GM21390 (cell line): ENCODE measurements around the gene CABLES2.
"Not testable (repeated sequence)": the region's sequence is repeated elsewhere in the genome, so short reads cannot be mapped to it uniquely, and the experiment has no call there.

Source experiments
- ATAC-seq: cut with Tn5 transposase; IDR thresholded peaks from one replicate; pipeline ENCODE4 v1.9.1; 2021; ENCODE audit not compliant: unreplicated experiment

The CABLES2 gene

GRCh38 chr20:62437496-62437895 is 30.4 kb upstream of the CABLES2 start:
- ATAC-seq = no peak

GRCh38 chr20:62436692-62437091 is 29.6 kb upstream of the CABLES2 start:
- ATAC-seq = no peak

DNA sequence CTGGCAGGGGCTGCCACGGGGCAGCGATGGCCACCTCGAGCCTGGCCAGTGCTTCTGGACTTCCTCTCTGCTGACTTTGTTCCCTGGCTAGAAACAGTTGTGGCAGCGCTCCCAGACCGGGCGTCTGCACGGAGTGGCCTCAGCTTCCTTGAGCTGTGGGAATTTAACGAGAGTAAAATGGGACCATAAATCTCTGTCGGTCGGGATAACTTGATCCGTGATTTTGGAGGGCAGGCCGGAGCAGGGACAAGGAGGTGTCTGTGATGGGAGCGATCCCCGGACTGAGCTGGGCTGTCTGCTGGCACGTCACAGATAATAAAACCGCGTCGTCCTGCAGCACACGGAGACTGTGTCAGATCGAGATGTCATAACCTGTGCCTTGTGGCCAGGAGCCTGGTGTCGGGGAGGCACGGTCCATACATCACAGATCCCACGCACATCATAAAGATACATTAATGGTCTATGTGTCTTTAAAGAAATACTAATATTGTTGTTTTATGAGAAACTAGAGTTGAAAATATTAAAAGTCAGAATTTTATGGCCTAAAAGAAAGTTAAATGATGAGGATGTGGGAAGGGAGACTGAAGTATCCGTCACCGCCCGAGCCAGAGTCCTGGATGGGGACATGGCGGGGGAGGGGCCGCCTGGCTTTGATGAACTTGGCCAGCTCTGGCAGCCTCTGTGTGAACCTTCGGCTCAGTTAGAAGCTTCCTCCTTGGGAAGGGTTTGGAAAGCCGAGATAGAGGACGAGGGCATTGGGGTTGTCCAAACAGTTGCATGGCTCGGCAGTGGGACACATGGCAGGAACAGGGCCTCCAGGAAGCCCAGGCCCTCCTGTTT is 26.8 kb upstream of the CABLES2 start:
- ATAC-seq = no peak

DNA sequence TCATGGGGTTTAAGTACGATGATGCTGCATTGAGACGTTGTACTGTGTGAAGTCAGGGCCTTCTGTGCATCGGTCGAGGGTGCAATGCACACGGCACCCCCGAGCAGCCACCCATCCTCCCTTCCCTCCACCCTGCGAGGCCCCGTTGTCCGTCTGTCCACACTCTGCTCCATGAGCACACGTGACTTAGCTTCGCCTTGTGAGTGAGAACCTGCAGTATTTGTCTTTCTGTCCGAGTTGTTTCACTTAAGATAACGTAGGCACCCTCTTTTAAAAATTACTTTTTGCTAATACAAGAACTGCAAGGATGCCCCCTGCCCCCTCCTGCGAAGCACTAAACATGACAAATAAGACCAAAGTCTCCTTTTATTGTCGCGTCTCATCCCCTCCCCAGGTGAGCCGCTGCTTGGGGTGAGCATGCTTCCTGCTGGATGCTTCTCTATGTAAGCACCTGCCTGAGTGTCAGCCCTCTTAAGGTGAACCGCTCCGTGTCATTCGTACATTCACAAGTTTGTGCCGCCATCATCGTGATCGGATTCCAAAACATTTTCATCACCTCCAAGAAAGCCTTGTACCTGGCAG is 23.9 kb upstream of the CABLES2 start:
- no peak for ATAC-seq

DNA sequence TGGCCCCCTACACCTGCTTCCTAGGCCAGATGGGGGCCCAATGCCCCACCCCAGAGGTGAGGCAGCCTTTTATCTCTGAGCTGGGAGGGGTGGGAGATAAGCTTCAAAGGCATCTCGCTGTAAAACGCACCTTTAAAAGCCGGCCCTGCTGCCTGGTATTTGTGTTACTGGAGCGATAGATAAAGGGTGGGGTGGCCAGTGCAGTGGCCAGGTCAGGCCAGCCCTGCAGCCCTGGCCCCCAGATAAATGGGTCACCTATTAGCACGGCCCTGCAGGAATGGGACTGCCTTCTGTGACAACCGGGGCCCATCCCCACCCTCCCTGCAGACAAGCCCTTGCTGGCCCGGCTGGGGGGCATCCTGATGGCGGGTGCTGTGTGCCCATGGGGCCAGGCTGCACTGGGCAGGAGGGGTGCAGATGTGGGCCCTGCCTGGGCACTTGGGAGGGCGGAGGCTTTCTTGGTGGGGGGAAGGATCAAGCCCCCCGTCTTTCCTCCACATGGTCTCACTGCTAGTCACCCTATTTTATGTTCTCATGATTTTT is 23.3 kb upstream of the CABLES2 start:
- no peak for ATAC-seq

GRCh38 chr20:62429455-62430310 is 22.6 kb upstream of the CABLES2 start:
- ATAC-seq = no peak

- no peak for ATAC-seq
Measured at GRCh38 chr20:62428396-62429295, 21.6 kb upstream of the CABLES2 start.

- ATAC-seq = no peak
Measured at GRCh38 chr20:62428002-62428372, 20.9 kb upstream of the CABLES2 start.

- no peak for ATAC-seq
Measured at GRCh38 chr20:62427172-62428001, 20.3 kb upstream of the CABLES2 start, which contains the start of gene RBBP8NL. TSS of gene RBBP8NL (minus strand) at chr20:62427539. CDS start at chr20:62419647, 7,892 bp downstream.

DNA sequence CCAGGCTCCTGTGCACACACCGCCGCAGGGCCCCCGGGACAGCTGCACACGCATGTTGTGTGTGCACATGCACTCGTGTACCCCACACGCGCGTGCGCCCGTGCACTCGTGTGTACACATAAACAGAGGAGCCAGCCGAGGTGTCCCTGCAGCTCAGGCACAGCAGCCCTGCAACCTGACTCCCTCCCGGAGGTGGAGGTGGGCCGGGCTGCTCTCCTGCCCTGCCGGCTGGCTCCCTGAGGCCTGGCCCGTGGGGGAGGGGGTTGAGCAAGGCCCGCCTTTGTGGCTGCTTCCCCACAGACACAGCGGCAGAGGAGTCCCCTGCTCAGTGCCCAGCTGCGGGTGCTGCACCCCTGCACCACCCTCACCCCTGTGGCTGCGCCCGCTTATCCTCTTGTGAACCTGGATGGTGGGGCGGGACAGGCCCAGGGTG is 19.6 kb upstream of the CABLES2 start:
- ATAC-seq = no peak

DNA sequence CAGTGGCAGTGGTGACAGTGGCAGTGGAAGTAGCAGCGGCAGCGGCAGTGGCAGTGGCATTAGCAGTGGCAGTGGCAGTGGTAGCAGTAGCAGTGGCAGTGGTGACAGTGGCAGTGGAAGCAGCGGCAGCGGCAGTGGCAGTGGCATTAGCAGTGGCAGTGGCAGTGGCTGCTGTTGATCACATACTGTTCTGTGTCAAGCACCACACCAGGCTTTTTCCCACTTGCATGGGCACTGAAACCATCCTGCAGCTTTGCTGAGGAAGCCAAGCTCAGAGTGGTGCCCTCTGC is 18.9 kb upstream of the CABLES2 start:
- ATAC-seq = not testable (repeated sequence)

- ATAC-seq = no peak
Measured at GRCh38 chr20:62425281-62426058, 18.4 kb upstream of the CABLES2 start.

GRCh38 chr20:62424249-62425107 is 17.4 kb upstream of the CABLES2 start:
- no peak for ATAC-seq

GRCh38 chr20:62423326-62423706 is 16.2 kb upstream of the CABLES2 start:
- ATAC-seq = no peak

- no peak for ATAC-seq
Measured at GRCh38 chr20:62422636-62423325, 15.7 kb upstream of the CABLES2 start.

DNA sequence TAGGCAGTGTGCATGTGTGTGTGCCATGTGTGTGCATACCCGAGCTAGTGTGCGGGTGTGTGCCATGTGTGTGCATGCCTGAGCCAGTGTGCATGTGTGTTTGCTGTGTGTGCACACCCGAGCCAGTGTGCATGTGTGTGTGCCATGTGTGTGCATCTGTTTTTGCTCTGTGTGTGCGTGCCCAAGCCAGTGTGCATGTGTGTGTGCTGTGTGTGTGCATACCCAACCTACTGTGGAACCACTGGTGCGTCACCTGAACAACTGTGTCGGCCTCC is 14.6 kb upstream of the CABLES2 start:
- ATAC-seq = no peak

DNA sequence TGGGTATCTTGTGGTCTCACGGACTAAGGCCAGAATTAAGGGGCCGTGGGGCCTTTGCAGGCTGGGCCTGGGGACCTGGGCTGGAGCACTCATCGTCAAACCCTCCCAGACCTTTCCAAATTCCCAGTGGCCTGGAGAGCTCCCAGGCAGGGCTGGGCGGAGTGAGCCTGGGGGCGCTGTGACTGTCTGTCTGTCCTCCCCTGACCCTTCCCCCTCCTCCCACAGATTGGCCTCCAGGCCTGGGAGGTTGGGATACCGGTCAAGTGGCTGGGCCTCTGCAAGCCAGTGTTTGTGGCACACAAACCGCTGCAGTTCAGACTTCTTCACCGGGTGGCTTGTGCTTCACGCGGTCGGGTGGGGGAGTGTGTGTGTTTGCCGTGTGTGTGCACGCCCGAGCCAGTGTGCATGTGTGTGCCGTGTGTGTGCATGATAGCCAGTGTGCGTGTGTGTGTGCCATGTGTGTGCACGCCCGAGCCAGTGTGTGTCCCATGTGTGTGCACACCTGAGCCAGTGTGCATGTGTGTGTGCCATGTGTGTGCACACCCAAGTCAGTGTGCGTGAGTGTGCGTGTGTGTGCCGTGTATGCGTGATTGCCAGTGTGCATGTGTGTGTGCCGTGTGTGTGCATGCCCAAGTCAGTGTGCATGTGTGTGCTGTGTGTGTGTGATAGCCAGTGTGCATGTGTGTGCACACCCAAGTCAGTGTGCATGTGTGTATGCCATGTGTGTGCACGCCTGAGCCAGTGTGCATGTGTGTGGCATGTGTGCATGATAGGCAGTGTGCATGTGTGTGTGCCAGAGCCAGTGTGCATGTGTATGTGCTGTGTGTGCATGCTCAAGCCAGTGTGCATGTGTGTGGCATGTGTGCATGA is 14.0 kb upstream of the CABLES2 start:
- ATAC-seq = no peak
